Activated T-helper 1 cell treated with anti-CD3 and anti-CD28 coated beads, Interleukin-2, amount 50 U/mL, for 16 hours (primary cell): ENCODE data around the gene MARCKSL1.
"Not testable (repeated sequence)": the region's sequence is repeated elsewhere in the genome, so short reads cannot be mapped to it uniquely, and the experiment has no call there.

Source experiments
- DNase-seq, 2 donors: peaks; one replicate each; pipeline ENCODE4 v3.0.0-alpha.2; 2020; ENCODE audit warnings: low read depth in 1 of 2, low spot score in 1 of 2

MARCKSL1 gene, protein sequence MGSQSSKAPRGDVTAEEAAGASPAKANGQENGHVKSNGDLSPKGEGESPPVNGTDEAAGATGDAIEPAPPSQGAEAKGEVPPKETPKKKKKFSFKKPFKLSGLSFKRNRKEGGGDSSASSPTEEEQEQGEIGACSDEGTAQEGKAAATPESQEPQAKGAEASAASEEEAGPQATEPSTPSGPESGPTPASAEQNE

GRCh38 chr1:32335790-32336590 is at the start of gene MARCKSL1:
Gene MARCKSL1, minus strand, starts transcription at chr1:32336233. Its CDS starts 200 bp downstream, at chr1:32336033.
- DNase-seq = peak; percentile 77 to 81

DNA sequence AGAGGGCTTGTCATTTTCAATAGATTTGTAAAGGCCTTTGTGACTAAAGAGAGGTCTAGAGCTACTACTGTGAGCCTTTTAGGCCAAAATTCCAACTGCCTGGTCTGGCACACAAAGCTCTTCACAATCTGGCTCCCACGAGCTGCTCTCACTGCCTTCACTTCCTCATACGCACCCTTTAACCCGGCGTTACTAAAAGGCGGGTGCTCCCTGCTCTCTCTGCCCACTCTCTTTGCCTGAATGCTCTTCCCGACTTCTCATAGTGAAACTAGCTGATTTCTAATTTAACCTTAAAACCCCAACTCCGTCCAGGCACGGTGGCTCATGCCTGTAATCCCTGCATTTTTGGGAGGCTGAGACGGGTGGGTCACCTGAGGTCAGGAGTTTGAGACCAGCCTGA is 44.0 kb upstream of the MARCKSL1 start:
- no peak for DNase-seq

DNA sequence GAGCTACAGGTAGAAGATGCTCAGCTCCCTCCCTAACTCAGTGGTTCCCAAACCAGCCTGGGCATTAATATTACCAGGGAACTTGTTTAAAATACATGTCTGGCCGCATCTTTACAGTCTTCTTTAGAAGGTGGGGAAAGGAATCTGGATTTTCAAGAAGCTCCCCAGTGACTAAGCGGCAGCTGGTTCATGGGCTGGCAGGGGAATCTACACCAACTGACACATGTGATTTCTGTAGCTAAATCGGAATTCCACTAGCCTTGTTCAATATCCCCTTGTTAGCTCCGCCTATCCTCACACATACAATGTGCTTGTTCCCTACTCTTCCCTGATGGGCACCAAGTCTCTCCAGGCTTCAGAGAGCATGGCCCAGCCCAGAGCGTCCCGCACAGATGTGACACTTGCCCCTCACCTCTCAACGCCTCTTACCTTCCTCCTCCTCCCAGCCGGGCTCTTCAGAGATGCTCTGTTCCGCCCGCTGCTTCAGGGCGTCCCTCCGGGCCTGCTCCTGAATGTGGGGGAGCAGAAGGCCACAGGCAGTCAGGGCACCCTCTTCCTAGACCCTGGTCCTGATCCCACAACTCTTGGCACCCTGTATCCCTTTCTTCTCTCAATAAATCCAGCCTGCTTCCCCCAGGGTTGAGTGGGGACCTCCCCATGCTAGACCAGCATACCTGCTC is 41.6 kb upstream of the MARCKSL1 start:
- DNase-seq = no peak

- no peak for DNase-seq
These were observed 40.2 kb upstream of the MARCKSL1 start for GRCh38 chr1:32376199-32376598.

DNA sequence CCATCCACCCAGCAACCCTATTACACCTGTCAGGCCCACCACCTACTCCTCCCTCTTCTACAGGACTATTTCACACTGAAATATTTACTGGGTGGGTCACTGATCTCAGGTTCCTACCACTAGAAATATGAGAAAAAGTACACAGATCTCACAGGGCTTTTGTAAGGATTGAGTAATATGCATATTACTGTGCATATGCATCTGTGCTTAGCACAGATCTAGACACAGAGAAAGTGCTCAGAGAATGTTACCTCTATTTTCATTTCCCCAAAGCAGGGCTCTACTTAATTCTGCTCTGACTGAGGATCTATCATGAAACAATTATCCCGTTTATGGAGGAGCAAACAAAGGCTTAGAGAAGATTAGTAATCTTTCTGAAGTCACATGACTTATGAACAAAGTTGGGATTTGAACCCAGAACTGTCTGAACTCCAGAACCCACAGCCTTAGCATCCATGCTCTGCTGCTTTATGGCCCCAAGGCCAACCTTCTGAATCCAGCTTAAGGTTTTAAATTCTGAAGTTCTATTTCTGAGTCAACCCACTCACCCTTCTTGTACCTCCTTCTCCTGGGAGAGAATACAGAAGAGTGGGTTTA is 38.1 kb upstream of the MARCKSL1 start:
- DNase-seq = no peak

GRCh38 chr1:32372149-32372756 is 36.2 kb upstream of the MARCKSL1 start:
- no peak for DNase-seq

DNA sequence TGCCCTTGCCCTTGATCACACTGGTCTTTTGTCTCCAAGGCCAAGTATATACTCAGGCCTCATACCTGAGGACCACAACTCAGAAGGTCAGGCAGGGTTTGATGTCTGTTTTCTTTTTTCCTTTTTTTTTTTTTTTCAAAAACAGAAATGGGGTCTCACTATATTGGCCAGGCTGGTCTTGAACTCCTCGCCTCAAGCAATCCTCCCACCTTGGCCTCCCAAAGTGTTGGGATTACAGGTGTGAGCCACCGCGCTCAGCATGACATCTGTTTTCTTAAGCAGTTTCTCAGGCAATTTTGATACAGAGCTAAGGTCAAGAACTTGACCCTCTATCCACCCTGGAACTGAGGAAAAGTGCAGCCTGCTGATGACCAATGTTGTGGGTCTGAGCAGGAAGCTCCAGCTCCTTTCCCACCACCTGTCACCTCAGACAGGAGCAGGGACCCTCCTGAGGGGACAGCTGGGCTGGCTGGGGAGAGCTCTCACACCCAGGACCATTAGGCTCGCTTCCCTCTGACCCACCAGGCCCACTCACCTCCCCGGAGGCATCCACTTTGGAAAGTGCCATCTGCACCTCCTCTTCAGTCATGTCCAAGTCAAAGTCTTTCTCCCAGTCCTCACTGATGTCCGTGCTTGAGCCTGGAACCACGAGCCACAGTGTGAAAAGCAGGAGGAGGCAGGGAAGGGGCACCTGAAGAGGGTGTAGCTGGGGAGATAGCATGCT is 32.0 kb upstream of the MARCKSL1 start:
- no peak for DNase-seq

GRCh38 chr1:32365445-32365844 is 29.4 kb upstream of the MARCKSL1 start:
- DNase-seq = no peak

GRCh38 chr1:32364836-32365235 is 28.8 kb upstream of the MARCKSL1 start:
- no peak for DNase-seq

GRCh38 chr1:32363713-32364112 is 27.7 kb upstream of the MARCKSL1 start:
- no peak for DNase-seq

- no peak for DNase-seq
These were observed 26.7 kb upstream of the MARCKSL1 start, which contains the start of the genes FAM229A and TSSK3 for GRCh38 chr1:32362474-32363313. Gene FAM229A, minus strand, starts transcription at chr1:32362485. Its CDS starts 394 bp downstream, at chr1:32362091. Gene TSSK3, plus strand, starts transcription at chr1:32362539. Its CDS starts 163 bp downstream, at chr1:32362702.

- DNase-seq = no peak
These were observed 25.8 kb upstream of the MARCKSL1 start for GRCh38 chr1:32361674-32362473.

GRCh38 chr1:32361308-32361673 is 25.3 kb upstream of the MARCKSL1 start:
- DNase-seq = no peak

DNA sequence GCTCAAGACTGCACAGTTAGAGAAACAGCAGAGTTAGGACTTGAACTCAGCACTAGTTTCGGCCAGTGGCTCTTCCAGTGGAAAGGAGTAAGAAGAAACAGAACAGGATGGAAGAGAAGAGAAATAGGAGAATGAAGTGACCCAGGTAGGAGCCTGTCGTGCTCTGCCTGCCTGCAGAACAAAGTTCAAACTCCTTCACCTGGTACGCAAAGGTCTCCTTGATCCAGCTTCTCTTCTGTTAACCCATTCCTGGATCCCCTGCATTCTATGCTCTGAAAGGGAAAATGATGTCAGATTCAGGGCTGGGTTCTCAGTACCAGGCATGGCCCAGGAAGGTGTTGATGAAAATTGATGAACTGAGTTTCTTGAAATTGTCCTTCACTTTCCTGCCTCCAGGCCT is 22.4 kb upstream of the MARCKSL1 start:
- no peak for DNase-seq

GRCh38 chr1:32357614-32358013 is 21.6 kb upstream of the MARCKSL1 start:
- DNase-seq = no peak

- no peak for DNase-seq
These were observed 20.4 kb upstream of the MARCKSL1 start for GRCh38 chr1:32356478-32356877.

- DNase-seq = not testable (repeated sequence)
These were observed 19.7 kb upstream of the MARCKSL1 start for GRCh38 chr1:32355778-32356177.

GRCh38 chr1:32353886-32354570 is 18.0 kb upstream of the MARCKSL1 start:
- DNase-seq = no peak
